Aorta (tissue), 5 donors: ENCODE results near the gene TRERF1. TPM values are rescaled to one million over a fixed set of nuclear protein-coding genes. Genes with fewer than 3 reads are reported as not detected.

ENCODE experiments used
- ATAC-seq: fragments of 200-7000 bp; cut with Tn5 transposase; one replicate; pipeline ENCODE4 v1.9.1; 2022; ENCODE audit warnings: moderate library complexity; ENCODE audit not compliant: low FRiP score
- DNase-seq, 2 donors: peaks; one replicate each; pipeline ENCODE4 v3.0.0-alpha.2; 2020
- H3K27ac ChIP-seq, 2 donors: one replicate each; pipeline ENCODE4 v1.5.1; 2013; ENCODE audit warnings: low read length in 2 of 2, mild to moderate bottlenecking in 2 of 2, moderate library complexity in 2 of 2, control low read depth in 1 of 2, inconsistent platforms in 1 of 2, low read depth in 1 of 2
- H3K27me3 ChIP-seq, 2 donors: one replicate each; pipeline ENCODE4 v1.6.1; 2013; ENCODE audit warnings: control low read depth in 1 of 2, low read length in 1 of 2, mild to moderate bottlenecking in 1 of 2, moderate library complexity in 1 of 2; ENCODE audit not compliant: insufficient read depth in 2 of 2, control insufficient read depth in 1 of 2
- H3K36me3 ChIP-seq, 2 donors: one replicate each; pipeline ENCODE4 v1.6.1; 2013; ENCODE audit warnings: control low read depth in 1 of 2, low read length in 1 of 2, mild to moderate bottlenecking in 1 of 2; ENCODE audit not compliant: insufficient read depth in 2 of 2, control insufficient read depth in 1 of 2
- H3K4me1 ChIP-seq, 2 donors: one replicate each; pipeline ENCODE4 v1.6.1; 2013; ENCODE audit warnings: low read length in 2 of 2, control low read depth in 1 of 2, mild to moderate bottlenecking in 1 of 2, moderate library complexity in 1 of 2; ENCODE audit not compliant: insufficient read depth in 2 of 2, control insufficient read depth in 1 of 2
- H3K4me3 ChIP-seq, 2 donors: one replicate each; pipeline ENCODE4 v1.5.1; 2013; ENCODE audit warnings: low read length in 2 of 2, control low read depth in 1 of 2, mild to moderate bottlenecking in 1 of 2
- H3K9me3 ChIP-seq: one replicate; pipeline ENCODE4 v1.6.1; 2013; ENCODE audit warnings: mild to moderate bottlenecking, low read length; ENCODE audit not compliant: control insufficient read depth
- WGBS, 2 donors: extraction: QIAGEN DNeasy Blood & Tissue Kit; methylation state at CpG; one replicate each; pipeline ENCODE4 v1.1.7; 2013; 5-methylcytosine and 5-hydroxymethylcytosine counted together
- intact Hi-C, 2 donors: fragments of 100-400 bp; cut with DNase I; formaldehyde crosslinking; loops; one replicate each; pipeline versions ENCODE4 v1.14.2 to v1.15.0; 2022
- long read RNA-seq, 2 donors: library from polyadenylated mRNA; unstranded; transcript quantifications; one replicate each; pipeline ENCODE4 v2.0.0, GENCODE V29; 2020 to 2021
- polyA plus RNA-seq, 2 donors: library from polyadenylated mRNA; stranded (reverse); fragments of 200-250 nt; gene quantifications; one replicate each; pipeline ENCODE4 v1.2.3, GENCODE V29; 2013
- total RNA-seq, 2 donors: library from RNA; stranded (reverse); fragmentation: NEBNext Ultra II Directional; extraction: Animal tissue kit (Norgen Biotek cat#: 25700); gene quantifications; one replicate each; pipeline ENCODE4 v1.2.1, GENCODE V29; 2021
- donor health status: healthy with polysubstance abuse.
- donor health status: Bipolar disorder and iron deficiency.
- donor health status: DM: no; HTN: no; CAD: no.
- donor health status: DM: no; HTN: no; CAD: no.
- donor health status: DM: yes; HTN: yes; CAD: no.

The TRERF1 gene, protein sequence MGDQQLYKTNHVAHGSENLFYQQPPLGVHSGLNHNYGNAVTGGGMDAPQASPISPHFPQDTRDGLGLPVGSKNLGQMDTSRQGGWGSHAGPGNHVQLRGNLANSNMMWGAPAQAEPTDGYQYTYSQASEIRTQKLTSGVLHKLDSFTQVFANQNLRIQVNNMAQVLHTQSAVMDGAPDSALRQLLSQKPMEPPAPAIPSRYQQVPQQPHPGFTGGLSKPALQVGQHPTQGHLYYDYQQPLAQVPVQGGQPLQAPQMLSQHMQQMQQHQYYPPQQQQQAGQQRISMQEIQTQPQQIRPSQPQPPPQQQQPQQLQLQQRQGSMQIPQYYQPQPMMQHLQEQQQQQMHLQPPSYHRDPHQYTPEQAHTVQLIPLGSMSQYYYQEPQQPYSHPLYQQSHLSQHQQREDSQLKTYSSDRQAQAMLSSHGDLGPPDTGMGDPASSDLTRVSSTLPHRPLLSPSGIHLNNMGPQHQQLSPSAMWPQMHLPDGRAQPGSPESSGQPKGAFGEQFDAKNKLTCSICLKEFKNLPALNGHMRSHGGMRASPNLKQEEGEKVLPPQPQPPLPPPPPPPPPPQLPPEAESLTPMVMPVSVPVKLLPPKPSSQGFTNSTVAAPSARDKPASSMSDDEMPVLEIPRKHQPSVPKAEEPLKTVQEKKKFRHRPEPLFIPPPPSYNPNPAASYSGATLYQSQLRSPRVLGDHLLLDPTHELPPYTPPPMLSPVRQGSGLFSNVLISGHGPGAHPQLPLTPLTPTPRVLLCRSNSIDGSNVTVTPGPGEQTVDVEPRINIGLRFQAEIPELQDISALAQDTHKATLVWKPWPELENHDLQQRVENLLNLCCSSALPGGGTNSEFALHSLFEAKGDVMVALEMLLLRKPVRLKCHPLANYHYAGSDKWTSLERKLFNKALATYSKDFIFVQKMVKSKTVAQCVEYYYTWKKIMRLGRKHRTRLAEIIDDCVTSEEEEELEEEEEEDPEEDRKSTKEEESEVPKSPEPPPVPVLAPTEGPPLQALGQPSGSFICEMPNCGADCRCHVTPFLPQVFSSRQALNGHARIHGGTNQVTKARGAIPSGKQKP (N-terminal part only)
- total RNA-seq (1 to 10 TPM; 2.7 to 9.5 TPM), polyA plus RNA-seq (1 to 10 TPM in 1 of 2 donors, under 1 TPM in 1; 0.50 to 1.7 TPM)
- long read RNA-seq, donor 1, partial matches to known transcripts: 1 of 7 reads
- long read RNA-seq, donor 1, other reads (novel, unspliced or antisense): 6 of 7 reads
- long read RNA-seq, donor 2, partial matches to known transcripts: 0 of 23 reads
- long read RNA-seq, donor 2, other reads (novel, unspliced or antisense): 23 of 23 reads

DNA sequence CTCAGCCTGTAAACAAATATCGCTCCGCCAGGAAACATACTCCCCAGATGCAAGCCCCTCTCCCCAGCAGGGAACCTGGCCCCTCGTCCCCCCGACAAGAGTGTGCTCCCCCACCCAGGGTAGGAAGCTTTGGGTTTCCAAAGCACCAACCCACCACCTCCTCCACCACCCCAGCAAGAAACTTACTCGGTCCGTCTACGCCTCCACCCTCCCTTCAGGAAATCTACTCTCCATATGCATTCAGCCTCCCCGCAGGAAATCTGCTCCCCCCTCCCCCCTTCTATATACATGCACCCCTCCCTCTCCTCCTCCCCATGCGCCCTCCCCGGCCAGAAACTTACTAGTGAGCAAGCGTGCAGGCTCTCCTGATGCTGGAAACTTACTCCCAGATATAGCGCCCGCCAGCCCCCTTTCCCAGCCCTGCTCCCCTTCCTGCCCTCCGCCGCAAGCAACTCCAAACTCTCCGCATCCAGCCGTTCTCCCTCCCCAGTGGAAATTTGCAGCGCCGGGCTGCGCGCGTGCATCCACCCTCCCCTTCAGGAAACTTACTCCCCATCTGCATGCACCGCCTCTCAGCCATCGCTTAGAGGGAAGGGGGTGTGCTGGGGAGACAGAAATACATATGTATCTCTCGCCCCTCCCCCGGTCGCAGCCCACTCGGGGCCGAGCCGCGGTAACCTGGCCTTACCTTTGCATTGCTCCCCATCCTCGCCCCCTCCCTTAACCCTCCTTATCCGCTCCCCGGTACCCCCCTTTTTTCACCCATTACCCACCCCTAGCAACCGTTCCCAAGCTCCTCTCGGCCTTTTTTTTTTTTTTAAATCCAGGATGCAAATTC, at the start of gene TRERF1:
TRERF1 (minus strand) TSS at position 594 of the 838 bp plus-strand sequence. CDS start 182,336 bp downstream, outside the sequence.
- Histone ChIP-seq H3K9me3 (no peaks in the 10 kb centered on the region), H3K4me1 (no peaks in the 10 kb centered on the region), H3K27ac (peak within 1 kb of the TSS; percentile 23 to 41), H3K27me3 (no peaks in the 10 kb centered on the region), H3K4me3 (peak within 1 kb of the TSS; percentile 66 to 84), H3K36me3 (no peaks in the 10 kb centered on the region)
- intact Hi-C loops: loop anchor here in 1 of 2 donors (5.0 kb wide), 3 partner anchors 96 to 234 kb away; partner anchors contain the start of gene MRPS10
- DNase-seq (peak; percentile 72 to 83), ATAC-seq (peak; percentile 53)
- WGBS, 2 donors: 0 to 2% methylated on average over 36 of the region's 36 CpGs

DNA sequence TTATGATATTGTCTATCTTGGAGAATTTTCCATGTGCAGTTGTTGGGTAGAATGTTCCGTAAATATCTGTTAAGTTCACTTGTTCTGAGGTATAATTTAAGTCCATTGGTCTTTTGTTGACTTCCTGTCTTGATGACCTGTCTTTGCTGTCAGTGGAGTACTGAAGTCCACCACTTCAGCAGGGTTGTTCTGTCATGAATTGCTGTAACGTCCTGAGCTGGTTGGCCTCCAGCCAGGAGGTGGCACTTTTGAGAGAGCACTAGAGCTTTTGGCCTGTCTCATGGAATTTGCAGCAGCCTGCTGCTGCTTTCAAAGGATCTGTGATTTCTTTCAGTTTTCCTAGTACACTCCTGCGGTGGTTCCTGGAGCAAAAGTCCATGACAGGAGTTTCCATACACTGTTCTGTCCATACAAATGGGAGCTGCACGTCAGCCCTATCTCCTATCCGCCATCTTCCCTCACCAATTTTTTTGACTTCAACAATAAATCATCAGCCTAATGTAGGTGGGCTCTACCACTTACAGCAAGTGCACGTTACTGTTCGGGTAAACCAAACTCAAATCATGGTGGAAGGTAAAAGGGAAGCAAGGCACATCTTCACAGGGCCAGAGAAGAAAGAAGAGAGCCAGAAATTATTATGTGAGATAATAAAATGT, 46.9 kb upstream of the TRERF1 start:
- 65 to 71% methylated on average over 7 of the region's 7 CpGs for whole genome bisulfite sequencing, 2 donors
- Histone ChIP-seq H3K9me3 (peaks cover 4% of the 10 kb centered on the region), H3K4me3 (no peak overlapping the region), H3K4me1 (no peaks in the 10 kb centered on the region), H3K27ac (no peak overlapping the region), H3K27me3 (no peaks in the 10 kb centered on the region), H3K36me3 (no peaks in the 10 kb centered on the region)
- intact Hi-C loops: no loop called here
- DNase-seq: no peak
- no peak for ATAC-seq

GRCh38 chr6:42493914-42494539, 42.3 kb upstream of the TRERF1 start:
- WGBS, 2 donors: 87% methylated on average over 14 of the region's 14 CpGs
- H3K27ac ChIP-seq: no peak overlapping the region
- H3K36me3 ChIP-seq: no peaks in the 10 kb centered on the region
- DNase-seq (no peak), ATAC-seq (no peak)
- no peaks in the 10 kb centered on the region for H3K27me3 ChIP-seq
- H3K4me3 ChIP-seq: no peak overlapping the region
- no peaks in the 10 kb centered on the region for H3K9me3 ChIP-seq
- intact Hi-C loops: no loop called here
- H3K4me1 ChIP-seq: no peaks in the 10 kb centered on the region

DNA sequence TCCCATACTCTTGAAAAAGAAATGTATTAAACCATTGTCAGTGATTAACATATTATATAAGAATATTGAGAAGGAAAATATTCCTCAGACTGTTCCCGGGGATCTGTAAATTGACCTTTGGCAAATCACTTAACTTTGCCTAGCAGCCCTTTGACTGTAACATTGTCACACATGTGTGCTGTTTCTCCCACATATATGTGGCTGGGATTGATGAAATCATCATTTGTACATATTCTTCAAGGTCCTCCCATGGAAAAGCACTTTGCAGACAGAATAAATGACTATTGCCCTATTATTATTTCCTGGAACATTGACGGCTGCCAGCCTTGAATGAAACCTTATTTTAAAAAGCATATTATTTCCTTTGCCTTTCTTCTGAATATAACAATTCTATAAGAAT, 36.4 kb upstream of the TRERF1 start:
- ATAC-seq: no peak
- H3K27me3 ChIP-seq: no peaks in the 10 kb centered on the region

DNA sequence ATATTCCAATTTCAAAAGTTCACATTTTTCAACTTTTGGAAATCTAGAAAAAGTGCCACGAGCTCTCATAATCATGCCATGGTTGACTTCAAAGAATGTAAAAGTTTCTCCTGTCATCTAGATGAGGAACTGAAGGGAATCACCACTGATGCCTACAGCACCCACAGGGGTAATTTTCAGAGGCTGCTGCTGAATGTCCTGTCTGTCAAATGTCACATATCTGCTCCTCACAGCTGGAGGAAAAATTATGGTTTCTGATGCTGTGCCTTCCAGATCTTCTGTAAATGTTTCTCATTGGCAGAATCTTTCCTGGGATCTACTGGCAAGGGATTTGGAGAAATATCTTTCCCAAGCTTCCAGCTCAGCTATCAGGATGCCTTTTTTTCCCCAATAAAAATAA, 32.5 kb upstream of the TRERF1 start:
- DNase-seq (no peak), ATAC-seq (no peak)
- WGBS, 2 donors: 77 to 80% methylated on average over 1 of the region's 1 CpG
- intact Hi-C loops: no loop called here
- H3K4me3 ChIP-seq: no peak overlapping the region
- no peaks in the 10 kb centered on the region for H3K27me3 ChIP-seq
- no peaks in the 10 kb centered on the region for H3K9me3 ChIP-seq
- no peaks in the 10 kb centered on the region for H3K4me1 ChIP-seq
- H3K27ac ChIP-seq: no peak overlapping the region
- no peaks in the 10 kb centered on the region for H3K36me3 ChIP-seq

More for the DNA sequence above, 36.4 kb upstream of the TRERF1 start:
- H3K36me3 ChIP-seq: no peaks in the 10 kb centered on the region
- no peaks in the 10 kb centered on the region for H3K9me3 ChIP-seq
- H3K4me1 ChIP-seq: no peaks in the 10 kb centered on the region
- H3K27ac ChIP-seq: no peak overlapping the region
- H3K4me3 ChIP-seq: no peak overlapping the region
- WGBS, 2 donors: 66 to 85% methylated on average over 2 of the region's 2 CpGs
- DNase-seq: no peak
- intact Hi-C loops: no loop called here

GRCh38 chr6:42482174-42482573, 30.4 kb upstream of the TRERF1 start:
- no peaks in the 10 kb centered on the region for H3K27me3 ChIP-seq
- no peak for DNase-seq
- H3K9me3 ChIP-seq: no peaks in the 10 kb centered on the region
- no peak overlapping the region for H3K4me3 ChIP-seq
- H3K27ac ChIP-seq: no peak overlapping the region
- ATAC-seq: no peak
- H3K36me3 ChIP-seq: no peaks in the 10 kb centered on the region
- intact Hi-C loops: no loop called here
- H3K4me1 ChIP-seq: no peaks in the 10 kb centered on the region
- 58 to 68% methylated on average over 1 of the region's 1 CpG for WGBS, 2 donors

GRCh38 chr6:42471714-42472113, 20.0 kb upstream of the TRERF1 start:
- ATAC-seq (no peak), DNase-seq (no peak)
- no peaks in the 10 kb centered on the region for H3K4me1 ChIP-seq
- H3K36me3 ChIP-seq: peaks cover 0 to 2% of the 10 kb centered on the region in 2 donors
- H3K4me3 ChIP-seq: no peak overlapping the region
- H3K9me3 ChIP-seq: peaks cover 8% of the 10 kb centered on the region
- H3K27ac ChIP-seq: no peak overlapping the region
- 56 to 61% methylated on average over 3 of the region's 3 CpGs for WGBS, 2 donors
- no peaks in the 10 kb centered on the region for H3K27me3 ChIP-seq
- intact Hi-C loops: no loop called here
